Panc1 (cell line): ENCODE measurements around the gene RARRES2.

ENCODE experiments used
- CTCF ChIP-seq: fragments of 450-650 bp; IDR thresholded peaks from 2 replicates; pipeline ENCODE4 v1.5.1; 2017; ENCODE audit warnings: mild to moderate bottlenecking
- POLR2AphosphoS5 ChIP-seq: IDR thresholded peaks from 2 replicates; pipeline ENCODE4 v1.6.1; 2012; ENCODE audit warnings: mild to moderate bottlenecking, low read depth, low read length, moderate library complexity
- REST ChIP-seq, 2 experiments: IDR thresholded peaks; 2 replicates each; pipeline ENCODE4 v1.6.1; 2011 to 2012; ENCODE audit warnings: low read depth in 2 of 2, control low read depth in 1 of 2, low read length in 1 of 2, mild to moderate bottlenecking in 1 of 2, moderate library complexity in 1 of 2; ENCODE audit not compliant: insufficient read depth in 1 of 2
- SIN3A ChIP-seq: IDR thresholded peaks from 2 replicates; pipeline ENCODE4 v1.6.1; 2012; ENCODE audit warnings: low read depth, mild to moderate bottlenecking, low read length, moderate library complexity, borderline replicate concordance; ENCODE audit not compliant: insufficient read depth
- TCF7L2 ChIP-seq: IDR thresholded peaks from 2 replicates; pipeline ENCODE4 v1.6.1; 2011; ENCODE audit warnings: mild to moderate bottlenecking, low read depth, low read length, inconsistent platforms

GRCh38 chr7:150381785-150382122 is 40.3 kb upstream of the RARRES2 start:
- TF ChIP-seq REST (IDR thresholded peaks at IDR 0.05; ENCODE audit: insufficient read depth in 1 of 2, low read depth in 2 of 2, low read length in 1 of 2) (no peak), CTCF (no peak), SIN3A (no peak), TCF7L2 (no peak), POLR2AphosphoS5 (no peak)
